ENCODE measurements around the gene VAMP4. TPM values are rescaled to one million over a fixed set of nuclear protein-coding genes. Genes with fewer than 3 reads are reported as not detected.
"Not testable (repeated sequence)": the region's sequence is repeated elsewhere in the genome, so short reads cannot be mapped to it uniquely, and the experiment has no call there.

The VAMP4 gene
- total RNA-seq, 1 donor: 7.3 TPM

DNA sequence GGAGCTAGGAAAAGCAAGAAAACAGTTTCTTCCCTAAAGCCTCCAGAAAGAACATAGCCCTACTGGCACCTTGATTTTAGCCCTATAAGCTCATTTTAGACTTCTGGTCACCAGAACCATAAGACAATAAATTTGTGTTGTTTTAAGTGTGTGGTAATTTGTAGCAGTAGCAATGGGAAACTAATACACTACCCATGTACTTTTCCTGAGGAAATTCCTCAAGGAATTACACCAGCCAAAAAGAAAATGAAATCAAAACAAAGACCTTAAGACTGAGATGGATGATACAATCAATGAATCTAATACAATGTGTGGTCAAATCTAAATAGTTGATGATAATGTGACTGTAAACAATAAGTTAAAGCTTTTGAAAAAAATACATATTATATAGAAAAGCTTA, 11.8 kb downstream of the VAMP4 start:
- DNase-seq (ENCODE audit: low read depth): no peak
- TF ChIP-seq, protein P1, sequence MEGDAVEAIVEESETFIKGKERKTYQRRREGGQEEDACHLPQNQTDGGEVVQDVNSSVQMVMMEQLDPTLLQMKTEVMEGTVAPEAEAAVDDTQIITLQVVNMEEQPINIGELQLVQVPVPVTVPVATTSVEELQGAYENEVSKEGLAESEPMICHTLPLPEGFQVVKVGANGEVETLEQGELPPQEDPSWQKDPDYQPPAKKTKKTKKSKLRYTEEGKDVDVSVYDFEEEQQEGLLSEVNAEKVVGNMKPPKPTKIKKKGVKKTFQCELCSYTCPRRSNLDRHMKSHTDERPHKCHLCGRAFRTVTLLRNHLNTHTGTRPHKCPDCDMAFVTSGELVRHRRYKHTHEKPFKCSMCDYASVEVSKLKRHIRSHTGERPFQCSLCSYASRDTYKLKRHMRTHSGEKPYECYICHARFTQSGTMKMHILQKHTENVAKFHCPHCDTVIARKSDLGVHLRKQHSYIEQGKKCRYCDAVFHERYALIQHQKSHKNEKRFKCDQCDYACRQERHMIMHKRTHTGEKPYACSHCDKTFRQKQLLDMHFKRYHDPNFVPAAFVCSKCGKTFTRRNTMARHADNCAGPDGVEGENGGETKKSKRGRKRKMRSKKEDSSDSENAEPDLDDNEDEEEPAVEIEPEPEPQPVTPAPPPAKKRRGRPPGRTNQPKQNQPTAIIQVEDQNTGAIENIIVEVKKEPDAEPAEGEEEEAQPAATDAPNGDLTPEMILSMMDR (IDR thresholded peaks at IDR 0.05; ENCODE audit: insufficient read depth, low read depth, low read length): no peak
- H3K4me3 ChIP-seq (ENCODE audit: low read depth, low read length): no peak overlapping the region

DNA sequence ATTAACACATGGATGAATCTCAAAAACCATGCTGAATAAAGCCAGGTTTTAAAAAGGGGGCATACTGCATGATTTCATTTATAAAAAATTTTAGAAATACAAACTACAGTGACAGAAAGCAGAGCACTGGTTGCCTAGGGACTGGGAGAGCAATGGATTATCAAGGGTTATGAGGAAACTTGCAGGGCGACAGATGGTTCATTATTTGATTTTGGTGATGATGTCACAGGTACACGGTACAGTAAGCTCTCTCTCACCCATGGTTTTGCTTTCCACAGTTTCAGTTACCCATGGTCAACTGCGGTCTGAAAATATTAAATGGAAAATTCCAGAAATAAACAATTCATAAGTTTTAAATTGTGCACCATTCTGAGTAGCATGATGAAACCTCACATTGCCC, 14.1 kb downstream of the VAMP4 start:
- TF ChIP-seq, protein P1 (IDR thresholded peaks at IDR 0.05; ENCODE audit: insufficient read depth, low read depth, low read length): no peak
- no peak for DNase-seq (ENCODE audit: low read depth)

DNA sequence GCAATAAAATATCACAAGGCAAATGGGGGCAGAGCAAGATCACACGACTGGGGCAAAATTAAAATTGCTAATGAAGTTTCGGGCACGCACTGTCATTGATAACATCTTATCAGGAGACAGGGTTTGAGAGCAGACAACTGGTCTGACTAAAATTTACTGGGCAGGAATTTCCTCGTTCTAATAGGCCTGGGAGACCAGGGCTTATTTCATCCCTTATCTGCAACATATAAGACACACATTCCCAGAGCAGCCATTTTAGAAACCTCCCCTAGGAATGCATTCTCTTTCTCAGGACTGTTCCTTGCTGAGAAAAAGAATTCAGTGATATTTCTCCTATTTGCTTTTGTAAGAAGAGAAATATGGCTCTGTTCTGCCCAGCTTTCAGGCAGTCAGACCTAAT, 18.7 kb downstream of the VAMP4 start:
- H3K4me3 ChIP-seq (ENCODE audit: low read depth, low read length); DNase-seq (ENCODE audit: low read depth): not testable (repeated sequence)

More for the DNA sequence above, 14.1 kb downstream of the VAMP4 start:
- no peak overlapping the region for H3K4me3 ChIP-seq (ENCODE audit: low read depth, low read length)

DNA sequence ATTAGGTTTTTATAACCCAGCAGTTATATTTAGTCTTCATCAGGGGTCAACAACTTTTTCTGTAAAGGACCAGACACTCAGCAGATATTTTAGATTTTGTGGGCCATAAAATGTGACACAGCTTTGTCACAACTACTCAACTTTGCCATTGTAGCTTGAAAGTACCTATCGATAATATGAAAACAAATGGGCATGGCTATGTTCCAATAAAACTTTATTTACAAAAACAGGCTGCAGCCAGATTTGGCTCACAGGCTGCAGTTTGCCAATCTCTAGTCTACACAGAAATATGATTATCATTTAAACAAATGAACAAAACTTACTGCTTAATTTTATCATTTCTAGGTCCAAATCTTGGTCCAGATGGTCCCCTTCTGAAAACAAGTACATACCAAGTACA, 23.0 kb downstream of the VAMP4 start:
- DNase-seq (ENCODE audit: low read depth): no peak
- no peak overlapping the region for H3K4me3 ChIP-seq (ENCODE audit: low read depth, low read length)
- TF ChIP-seq, protein P1 (IDR thresholded peaks at IDR 0.05; ENCODE audit: insufficient read depth, low read depth, low read length): no peak

DNA sequence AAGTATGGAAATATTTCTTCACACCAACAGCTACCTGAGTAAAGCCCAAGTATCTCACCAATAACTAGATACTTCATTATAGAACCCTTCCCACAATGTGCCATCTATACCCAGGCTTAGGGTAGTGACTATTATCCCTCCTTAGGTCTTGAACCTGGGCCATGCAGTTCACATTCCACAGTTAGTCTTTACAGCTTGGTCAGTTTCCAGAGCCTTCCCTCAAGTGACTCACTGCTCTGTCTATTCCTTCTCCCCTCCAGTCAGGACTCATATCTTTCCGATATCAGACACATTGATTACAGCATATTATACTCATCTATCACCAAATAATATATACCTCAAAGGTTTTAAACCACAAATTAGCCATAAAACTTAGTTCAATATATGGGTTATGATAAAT, 23.6 kb downstream of the VAMP4 start:
- TF ChIP-seq, protein P1 (IDR thresholded peaks at IDR 0.05; ENCODE audit: insufficient read depth, low read depth, low read length): no peak
- no peak for DNase-seq (ENCODE audit: low read depth)
- no peak overlapping the region for H3K4me3 ChIP-seq (ENCODE audit: low read depth, low read length)

DNA sequence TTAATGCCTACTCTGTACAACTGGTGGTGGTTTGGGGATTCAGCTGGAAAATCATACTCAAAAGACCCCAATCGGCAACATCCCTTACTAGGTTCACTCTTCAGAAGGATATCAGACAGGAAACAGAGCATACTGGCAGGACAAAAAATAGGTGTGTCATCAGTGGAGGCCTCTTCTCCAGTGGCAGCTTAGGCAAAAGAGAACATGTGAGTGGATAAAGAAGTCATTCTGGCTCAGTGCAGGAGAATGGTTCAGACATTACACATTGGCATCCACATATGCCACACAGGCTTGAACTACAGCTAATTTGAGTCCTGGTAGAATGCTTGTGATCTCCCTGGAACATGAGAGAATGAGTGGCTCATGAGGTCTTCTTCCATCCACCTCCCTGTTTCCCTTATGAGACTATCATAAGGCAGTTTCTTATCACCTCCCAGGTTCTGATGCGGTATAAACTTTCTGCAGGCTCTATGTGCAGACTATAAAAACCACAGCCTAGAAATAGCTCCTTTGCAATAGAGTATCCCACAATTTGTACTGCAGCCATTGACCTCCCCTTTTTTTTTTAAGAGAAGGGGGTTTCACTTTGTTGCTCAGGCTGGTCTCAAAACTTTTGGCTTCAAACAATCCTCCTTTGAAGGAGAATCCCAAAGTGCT, 24.7 kb downstream of the VAMP4 start:
- TF ChIP-seq, protein P1 (IDR thresholded peaks at IDR 0.05; ENCODE audit: insufficient read depth, low read depth, low read length): no peak
- H3K4me3 ChIP-seq (ENCODE audit: low read depth, low read length): no peak overlapping the region
- no peak for DNase-seq (ENCODE audit: low read depth)

DNA sequence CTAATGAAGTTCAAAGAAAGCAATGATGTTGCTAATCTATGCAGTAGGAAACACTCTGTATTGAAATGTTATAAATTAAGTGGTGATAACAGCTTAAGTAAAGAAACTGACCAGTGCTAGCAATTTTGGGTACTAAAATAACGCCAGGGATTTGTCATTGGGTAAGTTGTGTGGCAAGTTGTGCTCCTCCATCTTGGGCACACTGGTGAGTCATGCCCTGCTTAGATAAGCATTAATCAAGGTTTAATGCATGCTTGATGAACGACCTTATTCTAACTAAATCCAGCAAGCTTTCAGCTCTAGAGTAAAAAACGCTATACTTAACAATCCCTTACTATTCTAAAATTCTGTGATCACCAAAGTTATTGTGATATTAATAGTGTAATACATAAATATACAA, 25.2 kb downstream of the VAMP4 start:
- H3K4me3 ChIP-seq (ENCODE audit: low read depth, low read length): no peak overlapping the region
- DNase-seq (ENCODE audit: low read depth): peak; percentile 24
- TF ChIP-seq, protein P1 (IDR thresholded peaks at IDR 0.05; ENCODE audit: insufficient read depth, low read depth, low read length): no peak
